ENCODE measurements around the gene AUTS2. TPM values are rescaled to one million over a fixed set of nuclear protein-coding genes. Genes with fewer than 3 reads are reported as not detected.

Gene AUTS2
- total RNA-seq, 1 experiment from 2014 or later = 50.0 TPM

DNA sequence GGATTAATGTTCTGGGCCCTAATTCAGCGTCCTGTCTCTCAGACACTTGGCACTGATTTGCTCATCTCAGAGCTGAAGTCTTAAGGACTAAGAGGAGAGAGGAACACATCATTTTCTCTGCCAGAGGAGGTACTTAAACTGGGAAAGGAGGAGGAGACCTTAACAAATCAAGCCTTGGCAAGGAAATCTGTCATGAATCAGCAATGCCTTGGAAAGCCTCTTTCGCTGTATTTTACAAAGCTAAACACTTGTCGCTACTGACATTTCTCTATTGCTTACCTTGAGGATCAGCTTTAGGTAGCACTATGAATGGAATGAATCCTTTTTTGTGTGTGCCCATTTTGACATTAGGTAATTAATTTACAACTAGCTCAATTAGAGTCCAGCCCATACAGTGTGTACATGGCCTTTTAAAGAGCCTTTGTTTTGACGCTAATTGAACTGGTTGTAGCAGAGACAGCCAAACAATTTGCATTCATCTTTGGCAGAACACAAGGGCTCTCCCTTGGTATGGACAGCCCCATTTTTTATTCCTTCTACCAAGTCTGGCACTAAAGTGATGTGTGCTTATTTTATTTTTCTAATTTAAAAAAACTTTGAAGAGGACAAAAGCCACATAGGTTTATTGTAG lies 37.4 kb downstream of the AUTS2 start (continued):
- TF ChIP-seq ZNF396 (CRISPR knock-in tag; IDR thresholded peaks at IDR 0.05; ENCODE audit: borderline replicate concordance) (no peak), TEAD1 (CRISPR knock-in tag; IDR thresholded peaks at IDR 0.05) (no peak), AFF4 (CRISPR knock-in tag; IDR thresholded peaks at IDR 0.05; ENCODE audit: borderline replicate concordance) (no peak), ERG (CRISPR knock-in tag; IDR thresholded peaks at IDR 0.05) (no peak), PREB (CRISPR knock-in tag; IDR thresholded peaks at IDR 0.05; ENCODE audit: borderline replicate concordance) (no peak), ZNF317 (CRISPR knock-in tag; IDR thresholded peaks at IDR 0.05; ENCODE audit: borderline replicate concordance, low read depth) (no peak), MXD4 (CRISPR knock-in tag; IDR thresholded peaks at IDR 0.05; ENCODE audit: borderline replicate concordance) (no peak)

DNA sequence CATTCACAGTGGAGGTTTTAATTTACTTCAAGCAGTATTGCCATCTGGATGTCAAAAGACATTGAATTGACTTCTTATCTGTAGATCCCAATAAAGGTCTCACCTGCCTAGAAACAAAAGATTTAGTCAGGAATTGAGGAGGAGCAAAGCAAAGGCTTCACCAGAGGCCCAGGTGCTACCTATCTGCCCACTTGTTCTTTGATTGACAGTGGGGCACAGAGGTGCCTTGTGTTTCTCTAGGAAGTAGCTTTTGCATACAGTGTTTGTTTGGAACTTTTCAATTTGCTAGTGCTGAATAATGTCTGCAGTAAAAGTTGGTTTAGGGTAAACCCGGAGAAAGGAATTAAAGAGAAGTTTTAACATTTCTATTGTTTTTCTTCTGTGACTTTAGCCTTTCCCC lies 40.4 kb downstream of the AUTS2 start:
- H3K4me3 Mint-ChIP-seq = no peak overlapping the region
- no peak for TF ChIP-seq IRF2 (CRISPR knock-in tag; IDR thresholded peaks at IDR 0.05; ENCODE audit: borderline replicate concordance, low read depth)
- no peak for TF ChIP-seq FOXP1 (CRISPR knock-in tag; IDR thresholded peaks at IDR 0.05; ENCODE audit: borderline replicate concordance)
- TF ChIP-seq, protein P1, sequence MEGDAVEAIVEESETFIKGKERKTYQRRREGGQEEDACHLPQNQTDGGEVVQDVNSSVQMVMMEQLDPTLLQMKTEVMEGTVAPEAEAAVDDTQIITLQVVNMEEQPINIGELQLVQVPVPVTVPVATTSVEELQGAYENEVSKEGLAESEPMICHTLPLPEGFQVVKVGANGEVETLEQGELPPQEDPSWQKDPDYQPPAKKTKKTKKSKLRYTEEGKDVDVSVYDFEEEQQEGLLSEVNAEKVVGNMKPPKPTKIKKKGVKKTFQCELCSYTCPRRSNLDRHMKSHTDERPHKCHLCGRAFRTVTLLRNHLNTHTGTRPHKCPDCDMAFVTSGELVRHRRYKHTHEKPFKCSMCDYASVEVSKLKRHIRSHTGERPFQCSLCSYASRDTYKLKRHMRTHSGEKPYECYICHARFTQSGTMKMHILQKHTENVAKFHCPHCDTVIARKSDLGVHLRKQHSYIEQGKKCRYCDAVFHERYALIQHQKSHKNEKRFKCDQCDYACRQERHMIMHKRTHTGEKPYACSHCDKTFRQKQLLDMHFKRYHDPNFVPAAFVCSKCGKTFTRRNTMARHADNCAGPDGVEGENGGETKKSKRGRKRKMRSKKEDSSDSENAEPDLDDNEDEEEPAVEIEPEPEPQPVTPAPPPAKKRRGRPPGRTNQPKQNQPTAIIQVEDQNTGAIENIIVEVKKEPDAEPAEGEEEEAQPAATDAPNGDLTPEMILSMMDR (IDR thresholded peaks at IDR 0.05) = no peak
- no peak for TF ChIP-seq NFATC4 (CRISPR knock-in tag; IDR thresholded peaks at IDR 0.05)
- no peak for TF ChIP-seq E2F5 (CRISPR knock-in tag; IDR thresholded peaks at IDR 0.05)
- TF ChIP-seq NR3C1 (CRISPR knock-in tag; conservative IDR thresholded peaks at IDR 0.05; ENCODE audit: low read depth) = no peak
- TF ChIP-seq GABPB1 (CRISPR knock-in tag; IDR thresholded peaks at IDR 0.05) = no peak
- TF ChIP-seq NFE2L1 (CRISPR knock-in tag; IDR thresholded peaks at IDR 0.05) = no peak
- TF ChIP-seq ZNF423 (CRISPR knock-in tag; IDR thresholded peaks at IDR 0.05) = no peak
- H3K36me3 Mint-ChIP-seq = peaks cover 5% of the 10 kb centered on the region
- ATAC-seq (no peak), DNase-seq (ENCODE audit: low spot score) (no peak)
- peaks cover 7% of the 10 kb centered on the region for H3K9me3 Mint-ChIP-seq
- ChIA-PET POLR2A (no interaction called here), CTCF (no interaction called here)
- no peak overlapping the region for H3K27ac Mint-ChIP-seq
- H3K27me3 Mint-ChIP-seq (ENCODE audit: low read depth) = peaks cover 100% of the 10 kb centered on the region
- peaks cover 40% of the 10 kb centered on the region for H3K4me1 Mint-ChIP-seq
